Measurements from ENCODE around the gene CARS2.

The CARS2 gene

DNA sequence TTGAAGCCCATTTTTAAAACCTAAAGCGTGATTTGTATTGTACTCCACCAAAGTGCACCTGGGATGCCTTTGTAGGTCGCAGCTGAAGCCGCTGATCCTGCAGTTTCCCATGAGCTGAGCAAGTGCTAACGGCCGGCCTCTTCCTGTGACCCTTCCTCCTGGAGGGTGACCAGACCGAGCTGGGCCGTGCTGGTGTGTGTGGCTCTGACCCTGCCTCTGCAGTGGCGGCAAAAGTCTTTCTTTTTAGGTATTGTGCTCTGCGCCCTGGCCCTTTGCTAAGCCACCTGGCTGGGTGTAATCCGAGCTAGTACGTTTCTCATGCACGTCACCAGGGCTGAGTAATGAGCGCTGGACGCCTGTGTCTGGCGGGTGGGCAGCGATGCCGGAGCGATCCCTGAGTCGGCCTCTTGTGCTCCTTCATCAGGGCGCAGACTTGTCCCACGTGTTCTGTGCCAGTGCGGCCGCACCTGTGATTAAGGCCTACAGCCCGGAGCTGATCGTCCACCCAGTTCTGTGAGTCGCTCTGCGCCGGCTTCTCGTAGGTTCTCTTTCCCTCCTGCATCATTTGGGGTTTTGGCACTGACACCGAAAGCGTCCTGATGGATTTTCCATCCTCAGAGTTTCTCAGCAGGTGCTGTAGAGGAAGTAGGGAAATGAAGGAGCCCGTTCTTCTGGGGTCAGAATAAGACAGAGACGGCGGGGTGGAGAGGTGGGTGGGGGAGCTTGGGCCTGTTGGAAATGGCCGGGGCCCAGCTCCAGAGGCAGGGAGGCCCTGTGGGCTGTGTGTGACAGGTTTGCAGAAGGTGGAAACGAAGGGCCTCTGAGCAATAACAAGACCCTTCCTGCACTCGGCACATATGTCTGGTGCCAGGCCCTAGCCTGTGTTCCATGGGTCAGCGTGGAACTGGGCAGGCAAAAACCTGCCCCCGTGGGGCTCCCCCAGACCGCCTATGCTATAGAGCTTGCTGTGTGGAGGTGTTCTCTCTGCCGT, 80.9 kb downstream of the CARS2 start:
- Histone ChIP-seq H3K36me3 (ENCODE audit: insufficient read depth, low read length) (peaks cover 28% of the 10 kb centered on the region), H3K27me3 (ENCODE audit: insufficient read depth, low read length) (no peaks in the 10 kb centered on the region), H3K27ac (ENCODE audit: low read depth, low read length) (no peak overlapping the region), H3K9ac (ENCODE audit: low read depth, low read length) (no peak overlapping the region), H3K4me1 (ENCODE audit: insufficient read depth, low read length) (no peaks in the 10 kb centered on the region), H3K4me3 (ENCODE audit: low read length) (no peak overlapping the region), H3K9me3 (ENCODE audit: insufficient read depth, low read depth, low read length) (no peaks in the 10 kb centered on the region)
- WGBS: 91% methylated on average over 40 of the region's 41 CpGs

DNA sequence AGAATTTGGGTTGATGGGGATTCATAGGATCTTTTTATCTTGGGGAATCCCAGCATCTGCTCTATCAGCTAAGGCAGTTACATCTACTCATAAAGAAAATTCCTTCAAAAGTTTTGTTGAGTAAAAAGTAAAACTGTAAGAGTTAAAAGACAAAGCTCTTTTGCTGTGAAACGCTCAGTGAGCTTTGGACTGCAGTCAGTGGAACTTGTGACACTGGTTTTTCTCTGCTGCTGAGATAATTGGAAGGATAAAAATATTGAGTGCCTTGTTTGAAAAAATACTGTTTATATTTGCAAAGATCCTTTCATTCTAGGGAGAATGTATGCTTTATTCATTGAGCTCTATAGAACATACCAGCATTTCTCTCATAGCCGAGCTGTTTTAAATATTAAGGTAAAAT, 85.3 kb downstream of the CARS2 start:
- peaks cover 18% of the 10 kb centered on the region for H3K4me1 ChIP-seq (ENCODE audit: insufficient read depth, low read length)
- WGBS: 94% methylated on average over 1 of the region's 2 CpGs
- H3K9ac ChIP-seq (ENCODE audit: low read depth, low read length): no peak overlapping the region
- no peak overlapping the region for H3K27ac ChIP-seq (ENCODE audit: low read depth, low read length)
- H3K4me3 ChIP-seq (ENCODE audit: low read length): no peak overlapping the region
- H3K9me3 ChIP-seq (ENCODE audit: insufficient read depth, low read depth, low read length): no peaks in the 10 kb centered on the region
- peaks cover 15% of the 10 kb centered on the region; the same call in 1 of the 2 replicates for H3K36me3 ChIP-seq (ENCODE audit: insufficient read depth, low read length)
- H3K27me3 ChIP-seq (ENCODE audit: insufficient read depth, low read length): no peaks in the 10 kb centered on the region

DNA sequence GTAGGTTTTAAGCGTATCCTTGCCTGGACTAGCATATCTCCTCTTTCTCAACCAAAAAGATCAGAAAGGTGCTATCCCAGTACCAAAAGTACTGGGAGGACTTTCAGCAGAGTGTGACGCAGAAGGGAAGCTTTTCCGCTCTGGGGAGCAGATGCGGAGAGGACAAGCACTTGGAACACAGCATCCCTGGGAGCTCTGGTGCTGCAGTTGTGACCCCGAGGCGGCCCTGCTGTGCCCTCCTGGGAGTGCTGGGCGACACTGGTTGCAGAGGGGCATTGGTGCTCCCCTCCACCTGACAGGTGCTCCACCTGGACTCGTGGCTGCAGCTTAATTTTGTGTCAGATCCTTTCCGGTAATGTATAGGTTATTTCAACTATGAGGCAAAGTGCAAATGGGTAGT, 87.1 kb downstream of the CARS2 start:
- 91% methylated on average over 9 of the region's 9 CpGs for WGBS
- Histone ChIP-seq H3K9ac (ENCODE audit: low read depth, low read length) (no peak overlapping the region), H3K4me1 (ENCODE audit: insufficient read depth, low read length) (peaks cover 18% of the 10 kb centered on the region)

DNA sequence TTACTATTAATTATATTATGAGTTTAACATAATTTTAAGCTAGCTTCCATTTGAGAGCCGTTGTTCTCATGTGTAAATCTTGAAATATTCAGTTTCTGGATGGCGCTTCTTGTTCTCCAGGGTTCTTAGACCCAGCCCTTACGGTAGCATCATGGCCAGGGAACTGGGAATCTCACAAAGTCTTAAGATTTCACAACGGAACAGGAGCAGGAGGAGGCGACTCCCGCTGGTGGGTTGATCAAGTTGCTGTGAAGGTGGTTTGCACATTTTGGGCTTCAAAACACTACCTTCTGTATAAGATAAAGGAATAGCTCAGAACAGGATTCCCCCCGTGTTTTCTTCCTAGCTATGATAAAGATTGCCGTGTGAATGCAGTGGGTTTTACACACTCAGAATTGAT, 87.7 kb downstream of the CARS2 start:
- no peak overlapping the region for H3K27ac ChIP-seq (ENCODE audit: low read depth, low read length)
- H3K9ac ChIP-seq (ENCODE audit: low read depth, low read length): no peak overlapping the region
- H3K36me3 ChIP-seq (ENCODE audit: insufficient read depth, low read length): peaks cover 12% of the 10 kb centered on the region; the same call in 1 of the 2 replicates
- 82% methylated on average over 8 of the region's 8 CpGs for WGBS
- H3K4me3 ChIP-seq (ENCODE audit: low read length): no peak overlapping the region; the same call in 1 of the 2 replicates
- H3K4me1 ChIP-seq (ENCODE audit: insufficient read depth, low read length): peaks cover 18% of the 10 kb centered on the region
- no peaks in the 10 kb centered on the region; the same call in 1 of the 2 replicates for H3K27me3 ChIP-seq (ENCODE audit: insufficient read depth, low read length)
- no peaks in the 10 kb centered on the region for H3K9me3 ChIP-seq (ENCODE audit: insufficient read depth, low read depth, low read length)

More for the DNA sequence above, 87.1 kb downstream of the CARS2 start:
- no peaks in the 10 kb centered on the region for H3K27me3 ChIP-seq (ENCODE audit: insufficient read depth, low read length)
- H3K27ac ChIP-seq (ENCODE audit: low read depth, low read length): no peak overlapping the region
- no peaks in the 10 kb centered on the region for H3K9me3 ChIP-seq (ENCODE audit: insufficient read depth, low read depth, low read length)
- no peak overlapping the region for H3K4me3 ChIP-seq (ENCODE audit: low read length)
- H3K36me3 ChIP-seq (ENCODE audit: insufficient read depth, low read length): peaks cover 15% of the 10 kb centered on the region; the same call in 1 of the 2 replicates

DNA sequence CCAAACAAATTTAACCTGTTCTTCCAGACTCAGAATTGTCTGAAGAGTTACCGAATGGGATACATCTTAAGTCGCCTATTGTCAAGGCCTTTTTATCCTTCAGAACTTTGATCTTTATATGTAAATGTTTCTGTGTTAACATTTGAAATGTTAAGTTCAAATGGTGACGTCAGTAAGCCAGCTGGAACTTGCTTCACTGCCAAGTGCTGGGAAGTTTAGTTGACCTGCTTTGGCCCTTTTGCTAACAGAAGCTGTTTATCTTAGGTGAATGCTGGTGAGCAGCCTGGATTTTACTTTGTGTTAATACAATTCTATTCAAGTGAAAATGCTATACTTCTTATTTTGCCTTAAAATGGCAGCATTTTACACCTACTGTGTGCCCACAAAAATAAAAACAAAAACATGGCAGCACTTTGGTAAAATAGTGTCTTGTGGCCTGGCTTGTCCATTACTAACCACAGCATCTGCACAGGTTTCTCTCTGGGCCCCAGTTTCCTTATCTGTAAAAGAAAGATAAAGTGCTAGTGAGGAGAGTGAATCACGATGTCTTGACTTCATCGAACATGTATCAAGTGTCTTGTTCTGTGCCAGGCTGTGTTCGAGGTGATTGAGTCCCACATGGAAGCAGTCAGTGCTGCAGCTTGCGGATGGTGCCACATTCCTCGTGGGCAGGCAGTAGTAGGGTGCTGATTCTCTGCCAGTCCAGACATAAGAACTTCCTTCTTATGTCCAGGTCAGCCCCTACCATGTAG, 88.4 kb downstream of the CARS2 start:
- no peaks in the 10 kb centered on the region for H3K9me3 ChIP-seq (ENCODE audit: insufficient read depth, low read depth, low read length)
- peak overlapping the region; percentile 79; the same call in 1 of the 2 replicates for H3K27ac ChIP-seq (ENCODE audit: low read depth, low read length)
- H3K4me3 ChIP-seq (ENCODE audit: low read length): peak overlapping the region; percentile 86
- peaks cover 5% of the 10 kb centered on the region; the same call in 1 of the 2 replicates for H3K36me3 ChIP-seq (ENCODE audit: insufficient read depth, low read length)
- H3K9ac ChIP-seq (ENCODE audit: low read depth, low read length): peak overlapping the region; percentile 10; the same call in 1 of the 2 replicates
- 53% methylated on average over 8 of the region's 8 CpGs for WGBS
- H3K27me3 ChIP-seq (ENCODE audit: insufficient read depth, low read length): peaks cover 4% of the 10 kb centered on the region
- peaks cover 18% of the 10 kb centered on the region for H3K4me1 ChIP-seq (ENCODE audit: insufficient read depth, low read length)

DNA sequence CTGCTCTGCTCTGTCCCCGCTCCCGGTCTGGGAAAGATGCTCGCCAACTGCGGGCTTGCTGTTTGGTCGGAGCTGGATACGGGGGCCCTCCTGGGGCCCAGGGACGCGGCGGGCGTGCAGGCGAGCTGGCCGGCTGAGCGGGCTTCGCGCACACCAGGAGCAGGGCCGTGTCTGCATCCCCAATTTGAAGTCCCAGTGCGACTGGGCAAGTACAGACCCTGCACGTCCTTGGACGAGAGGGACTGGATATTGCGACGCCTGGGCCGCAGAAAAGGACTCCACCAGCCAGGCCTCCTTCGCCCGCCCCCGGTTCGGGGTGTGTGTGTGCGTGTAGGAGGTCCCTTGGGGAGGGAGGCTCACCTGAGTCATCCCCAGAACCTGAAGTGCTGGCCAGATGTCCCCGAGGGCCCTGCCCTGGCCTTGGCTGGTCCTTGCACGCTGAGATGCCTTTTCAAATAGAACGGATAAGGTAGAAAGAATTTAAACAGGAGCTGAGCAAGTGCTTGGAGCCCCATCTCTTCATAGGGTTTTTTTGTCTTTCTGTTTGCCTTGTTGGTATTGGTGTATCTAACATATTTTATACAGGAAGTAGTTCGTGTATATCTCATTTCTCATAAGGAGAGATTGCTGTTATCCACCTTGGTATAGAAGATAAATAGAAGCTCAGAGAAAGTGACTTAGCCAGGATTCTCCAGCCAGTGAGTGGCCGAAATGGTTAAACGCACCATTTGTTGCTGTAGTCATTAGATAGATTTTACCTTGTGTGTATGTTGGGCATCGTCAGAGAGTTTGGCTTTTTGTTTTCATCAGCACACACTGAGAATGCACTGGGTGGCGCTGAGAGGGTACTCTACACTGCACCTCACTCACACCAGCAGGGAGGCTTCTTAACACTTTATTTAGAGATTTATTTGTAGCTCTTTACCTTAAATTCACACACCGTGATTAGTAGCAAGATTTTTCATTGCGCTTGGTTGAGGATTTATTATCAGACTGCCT, 89.5 kb downstream of the CARS2 start:
- Histone ChIP-seq H3K4me3 (ENCODE audit: low read length) (peak overlapping the region; percentile 86), H3K27me3 (ENCODE audit: insufficient read depth, low read length) (peaks cover 4% of the 10 kb centered on the region), H3K27ac (ENCODE audit: low read depth, low read length) (peak overlapping the region; percentile 79; the same call in 1 of the 2 replicates), H3K4me1 (ENCODE audit: insufficient read depth, low read length) (peaks cover 18% of the 10 kb centered on the region), H3K36me3 (ENCODE audit: insufficient read depth, low read length) (no peaks in the 10 kb centered on the region), H3K9me3 (ENCODE audit: insufficient read depth, low read depth, low read length) (no peaks in the 10 kb centered on the region), H3K9ac (ENCODE audit: low read depth, low read length) (peak overlapping the region; percentile 77)
- WGBS: 7% methylated on average over 37 of the region's 37 CpGs

DNA sequence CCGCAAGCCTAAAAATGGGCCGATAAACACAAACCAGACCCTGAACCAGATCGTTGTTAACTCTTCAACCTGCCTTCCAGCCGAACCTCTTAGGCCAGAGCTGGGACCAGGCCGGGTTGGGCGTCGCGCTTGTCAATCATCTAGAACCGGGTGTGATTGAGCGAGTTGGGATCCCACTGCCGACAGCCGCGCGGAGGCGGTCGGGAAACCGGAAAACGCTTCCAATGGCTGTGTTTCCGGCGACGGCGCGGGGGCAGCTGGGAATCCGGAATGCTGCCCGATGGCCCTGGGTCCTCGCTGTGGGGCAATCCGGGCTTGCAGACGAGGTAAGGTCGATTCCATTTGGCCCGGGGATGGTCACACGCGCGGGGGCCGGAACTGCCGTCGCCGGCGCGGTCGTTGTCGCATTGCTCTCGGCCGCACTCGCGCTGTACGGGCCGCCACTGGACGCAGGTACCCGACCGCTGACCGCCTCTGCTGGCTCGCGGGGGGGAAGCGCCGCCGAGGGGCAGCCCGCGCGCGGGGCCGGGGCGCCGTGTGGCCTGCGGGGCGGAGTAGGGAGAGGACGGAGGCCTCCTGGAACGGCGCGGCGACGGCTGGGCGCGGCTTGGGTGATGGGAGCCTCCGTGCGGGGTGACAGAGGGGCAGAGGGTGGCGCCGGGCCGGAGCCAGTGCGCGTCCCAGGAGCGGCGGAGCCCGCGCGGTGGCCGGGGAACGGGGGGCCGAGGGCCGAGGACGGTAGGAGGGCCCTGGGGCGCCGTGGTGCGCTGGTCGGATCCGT, 90.4 kb downstream of the CARS2 start, which contains the start of gene NAXD:
Gene NAXD, plus strand, starts transcription at position 224 of the 781 bp plus-strand sequence. Its CDS starts 57 bp downstream, at position 281.
- Histone ChIP-seq H3K4me1 (ENCODE audit: insufficient read depth, low read length) (peaks cover 22% of the 10 kb centered on the region), H3K27me3 (ENCODE audit: insufficient read depth, low read length) (peaks cover 4% of the 10 kb centered on the region), H3K9me3 (ENCODE audit: insufficient read depth, low read depth, low read length) (no peaks in the 10 kb centered on the region), H3K27ac (ENCODE audit: low read depth, low read length) (peak within 1 kb of the TSS; percentile 59; the same call in 1 of the 2 replicates), H3K4me3 (ENCODE audit: low read length) (peak within 1 kb of the TSS; percentile 86), H3K36me3 (ENCODE audit: insufficient read depth, low read length) (no peaks in the 10 kb centered on the region), H3K9ac (ENCODE audit: low read depth, low read length) (peak within 1 kb of the TSS; percentile 77)
- 2% methylated on average over 95 of the region's 95 CpGs for WGBS

DNA sequence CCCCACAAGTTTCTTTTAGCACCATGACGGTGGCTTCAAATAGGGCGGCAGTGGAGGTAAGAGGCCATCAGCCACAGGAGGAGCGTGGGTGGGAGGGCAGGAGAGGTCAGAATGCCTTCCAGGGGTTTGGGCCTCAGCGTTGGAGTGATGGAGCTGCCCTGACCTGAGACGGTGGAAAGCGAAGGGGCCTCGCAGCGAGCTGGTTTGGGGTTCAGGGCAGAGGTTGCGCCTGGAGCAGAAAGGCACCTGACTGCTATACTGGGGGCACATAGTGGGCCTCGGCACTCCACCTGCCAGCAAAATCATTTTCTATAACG, 91.0 kb downstream of the CARS2 start:
- peak overlapping the region; percentile 86 for H3K4me3 ChIP-seq (ENCODE audit: low read length)
- H3K4me1 ChIP-seq (ENCODE audit: insufficient read depth, low read length): peaks cover 27% of the 10 kb centered on the region
- no peak overlapping the region for H3K9ac ChIP-seq (ENCODE audit: low read depth, low read length)
- WGBS: 88% methylated on average over 11 of the region's 11 CpGs
- H3K27ac ChIP-seq (ENCODE audit: low read depth, low read length): no peak overlapping the region
- H3K27me3 ChIP-seq (ENCODE audit: insufficient read depth, low read length): peaks cover 4% of the 10 kb centered on the region
- no peaks in the 10 kb centered on the region for H3K9me3 ChIP-seq (ENCODE audit: insufficient read depth, low read depth, low read length)
- H3K36me3 ChIP-seq (ENCODE audit: insufficient read depth, low read length): no peaks in the 10 kb centered on the region

DNA sequence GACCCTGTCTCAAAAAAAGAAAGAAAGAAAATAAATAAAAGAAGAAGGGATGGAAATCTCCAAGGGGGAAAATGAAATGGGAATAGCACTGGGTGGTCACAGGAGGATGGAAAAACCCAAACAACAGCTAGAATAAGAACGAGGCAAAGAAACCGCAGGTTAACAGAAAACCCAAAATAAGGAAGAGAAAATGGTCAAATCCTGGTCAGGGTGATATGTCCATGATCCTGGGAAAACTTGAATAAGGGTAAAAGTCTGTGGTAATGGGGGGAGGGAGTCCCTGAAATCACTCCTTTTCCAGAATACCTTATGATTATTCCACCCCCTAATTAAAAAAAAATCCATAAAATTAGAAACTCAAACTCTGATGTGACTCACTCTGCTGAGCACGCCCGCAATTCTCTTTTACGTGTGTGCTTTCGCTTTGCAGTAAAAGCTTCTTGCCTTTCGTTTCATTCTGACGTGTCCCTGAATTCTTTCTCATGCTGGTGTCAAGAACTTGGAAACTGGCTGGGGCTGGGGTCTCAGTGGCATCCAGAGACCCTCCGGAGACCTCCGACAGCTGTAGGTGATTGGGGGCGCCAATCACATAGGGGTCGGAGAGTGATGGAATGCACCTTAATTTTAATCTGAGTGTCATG, 94.8 kb downstream of the CARS2 start:
- Histone ChIP-seq H3K9ac (ENCODE audit: low read depth, low read length) (no peak overlapping the region), H3K27ac (ENCODE audit: low read depth, low read length) (no peak overlapping the region), H3K9me3 (ENCODE audit: insufficient read depth, low read depth, low read length) (no peaks in the 10 kb centered on the region), H3K4me1 (ENCODE audit: insufficient read depth, low read length) (peaks cover 8% of the 10 kb centered on the region), H3K4me3 (ENCODE audit: low read length) (no peak overlapping the region), H3K36me3 (ENCODE audit: insufficient read depth, low read length) (no peaks in the 10 kb centered on the region), H3K27me3 (ENCODE audit: insufficient read depth, low read length) (peaks cover 4% of the 10 kb centered on the region)
- WGBS: 92% methylated on average over 12 of the region's 12 CpGs

Measured in HUES64 (cell line).